ENCODE measurements around the gene CLDN9.

The CLDN9 gene

DNA sequence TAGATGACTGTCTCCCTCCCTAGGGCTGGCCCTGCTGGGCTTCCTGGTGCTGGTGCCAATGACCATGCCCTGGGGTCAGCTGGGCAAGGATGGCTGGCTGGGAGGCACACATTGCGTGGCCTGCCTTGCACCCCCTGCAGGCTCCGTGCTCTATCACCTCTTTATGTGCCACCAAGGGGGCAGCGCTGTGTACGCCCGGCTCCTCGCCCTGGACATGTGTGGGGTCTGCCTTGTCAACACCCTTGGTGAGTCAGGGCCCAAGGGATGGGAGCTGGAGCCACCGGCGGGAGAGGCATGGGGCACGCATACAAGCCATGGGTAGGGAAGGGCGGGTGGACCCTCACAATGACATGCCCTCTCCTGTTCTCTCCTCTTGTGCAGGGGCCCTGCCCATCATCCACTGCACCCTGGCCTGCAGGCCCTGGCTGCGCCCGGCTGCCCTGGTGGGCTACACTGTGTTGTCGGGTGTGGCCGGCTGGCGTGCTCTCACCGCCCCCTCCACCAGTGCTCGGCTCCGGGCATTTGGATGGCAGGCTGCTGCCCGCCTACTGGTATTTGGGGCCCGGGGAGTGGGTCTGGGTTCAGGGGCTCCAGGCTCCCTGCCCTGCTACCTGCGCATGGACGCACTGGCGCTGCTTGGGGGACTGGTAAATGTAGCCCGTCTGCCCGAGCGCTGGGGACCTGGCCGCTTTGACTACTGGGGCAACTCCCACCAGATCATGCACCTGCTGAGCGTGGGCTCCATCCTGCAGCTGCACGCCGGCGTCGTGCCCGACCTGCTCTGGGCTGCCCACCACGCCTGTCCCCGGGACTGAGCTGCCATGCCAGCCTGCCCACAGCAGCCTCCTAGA, 41.4 kb upstream of the CLDN9 start:
- TF ChIP-seq YY1 (IDR thresholded peaks at IDR 0.05; ENCODE audit: insufficient read depth, insufficient read length), result no peak
- TF ChIP-seq ZNF274 (IDR thresholded peaks at IDR 0.05; ENCODE audit: low read depth, low read length), result no peak
- TF ChIP-seq SUZ12 (IDR thresholded peaks at IDR 0.05; ENCODE audit: extremely low read depth, insufficient read depth, insufficient read length), result no peak
- Histone ChIP-seq H3K4me3 (ENCODE audit: insufficient read length, low read depth) (peak overlapping the region; percentile 98), H3K9ac (ENCODE audit: insufficient read length, low read depth) (peak overlapping the region; percentile 99), H3K4me1 (ENCODE audit: insufficient read depth, insufficient read length) (peaks cover 27% of the 10 kb centered on the region), H3K9me3 (ENCODE audit: insufficient read depth, low read length) (no peaks in the 10 kb centered on the region), H3K27me3 (ENCODE audit: insufficient read depth, insufficient read length) (no peaks in the 10 kb centered on the region), H3K36me3 (ENCODE audit: insufficient read depth, insufficient read length, low read length) (peaks cover 73% of the 10 kb centered on the region)
- no peak for DNase-seq (ENCODE audit: low read depth, low spot score)

DNA sequence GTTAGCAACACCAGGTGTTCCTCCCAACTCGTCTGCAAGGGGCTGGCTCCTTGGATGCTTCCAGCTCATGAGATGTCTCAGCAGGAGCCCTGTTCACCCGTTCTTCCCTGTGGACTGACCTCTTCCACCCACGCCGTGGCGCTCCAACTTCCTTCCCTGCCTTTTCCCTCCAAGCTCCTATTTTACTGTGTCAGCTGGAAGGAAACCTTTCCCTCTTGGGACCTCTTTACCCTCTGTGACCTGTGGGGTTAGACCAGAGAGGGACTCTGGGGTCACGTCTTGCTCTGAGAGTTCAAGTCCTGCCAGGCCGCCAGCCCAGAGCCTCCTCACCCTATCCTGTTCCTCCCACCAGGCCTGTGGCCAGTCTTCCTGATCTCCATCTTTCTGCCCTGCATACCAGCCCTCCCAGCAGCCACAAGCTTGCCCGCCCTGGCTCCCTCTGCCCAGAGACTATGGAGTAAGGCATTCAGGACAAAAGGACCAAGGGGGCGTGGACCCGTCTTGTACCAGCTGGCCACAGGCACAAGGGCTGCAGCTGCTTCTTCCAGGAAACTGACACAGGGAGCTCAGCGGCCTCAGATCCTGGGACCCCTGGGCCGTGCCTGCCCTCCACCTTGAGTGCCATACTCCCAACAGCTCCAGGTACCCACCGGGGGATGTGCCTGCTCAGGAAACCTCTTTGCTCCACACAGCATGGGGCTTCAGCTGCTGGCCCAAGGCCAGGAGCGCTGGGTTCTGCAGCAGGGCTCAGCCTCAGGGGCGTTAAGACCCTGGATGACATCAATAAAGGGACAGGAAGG, 40.5 kb upstream of the CLDN9 start:
- Histone ChIP-seq H3K36me3 (ENCODE audit: insufficient read depth, insufficient read length, low read length) (peaks cover 77% of the 10 kb centered on the region), H3K9ac (ENCODE audit: insufficient read length, low read depth) (no peak overlapping the region), H3K27me3 (ENCODE audit: insufficient read depth, insufficient read length) (no peaks in the 10 kb centered on the region), H3K4me3 (ENCODE audit: insufficient read length, low read depth) (no peak overlapping the region), H3K4me1 (ENCODE audit: insufficient read depth, insufficient read length) (peaks cover 27% of the 10 kb centered on the region), H3K9me3 (ENCODE audit: insufficient read depth, low read length) (no peaks in the 10 kb centered on the region)
- TF ChIP-seq YY1 (IDR thresholded peaks at IDR 0.05; ENCODE audit: insufficient read depth, insufficient read length) (no peak), ZNF274 (IDR thresholded peaks at IDR 0.05; ENCODE audit: low read depth, low read length) (no peak), SUZ12 (IDR thresholded peaks at IDR 0.05; ENCODE audit: extremely low read depth, insufficient read depth, insufficient read length) (no peak)
- no peak for DNase-seq (ENCODE audit: low read depth, low spot score)

DNA sequence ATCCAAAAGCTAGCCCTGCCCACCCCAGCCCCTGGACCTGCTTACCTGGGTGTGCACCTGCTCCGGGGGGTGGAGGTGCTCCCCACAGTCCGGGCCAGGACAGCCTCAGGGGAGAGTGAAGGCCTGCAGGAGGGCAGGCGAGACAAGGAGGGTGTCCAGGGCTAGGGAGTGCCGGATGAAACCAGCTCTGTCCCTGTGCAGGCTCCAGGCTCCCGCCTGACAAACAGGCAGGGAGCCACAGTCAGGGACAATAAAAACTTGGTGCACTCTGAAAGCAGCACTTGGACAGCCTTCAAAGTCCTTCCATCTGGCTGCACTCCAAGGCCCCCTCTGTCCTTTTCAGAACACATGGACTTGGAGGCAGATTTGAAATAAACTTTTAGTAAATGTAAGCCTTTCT, 39.6 kb upstream of the CLDN9 start:
- Histone ChIP-seq H3K27me3 (ENCODE audit: insufficient read depth, insufficient read length) (no peaks in the 10 kb centered on the region), H3K36me3 (ENCODE audit: insufficient read depth, insufficient read length, low read length) (peaks cover 77% of the 10 kb centered on the region), H3K9ac (ENCODE audit: insufficient read length, low read depth) (no peak overlapping the region), H3K9me3 (ENCODE audit: insufficient read depth, low read length) (no peaks in the 10 kb centered on the region), H3K4me3 (ENCODE audit: insufficient read length, low read depth) (no peak overlapping the region), H3K4me1 (ENCODE audit: insufficient read depth, insufficient read length) (peaks cover 27% of the 10 kb centered on the region)
- TF ChIP-seq ZNF274 (IDR thresholded peaks at IDR 0.05; ENCODE audit: low read depth, low read length) (no peak), YY1 (IDR thresholded peaks at IDR 0.05; ENCODE audit: insufficient read depth, insufficient read length) (no peak), SUZ12 (IDR thresholded peaks at IDR 0.05; ENCODE audit: extremely low read depth, insufficient read depth, insufficient read length) (no peak)
- DNase-seq (ENCODE audit: low read depth, low spot score), result no peak

DNA sequence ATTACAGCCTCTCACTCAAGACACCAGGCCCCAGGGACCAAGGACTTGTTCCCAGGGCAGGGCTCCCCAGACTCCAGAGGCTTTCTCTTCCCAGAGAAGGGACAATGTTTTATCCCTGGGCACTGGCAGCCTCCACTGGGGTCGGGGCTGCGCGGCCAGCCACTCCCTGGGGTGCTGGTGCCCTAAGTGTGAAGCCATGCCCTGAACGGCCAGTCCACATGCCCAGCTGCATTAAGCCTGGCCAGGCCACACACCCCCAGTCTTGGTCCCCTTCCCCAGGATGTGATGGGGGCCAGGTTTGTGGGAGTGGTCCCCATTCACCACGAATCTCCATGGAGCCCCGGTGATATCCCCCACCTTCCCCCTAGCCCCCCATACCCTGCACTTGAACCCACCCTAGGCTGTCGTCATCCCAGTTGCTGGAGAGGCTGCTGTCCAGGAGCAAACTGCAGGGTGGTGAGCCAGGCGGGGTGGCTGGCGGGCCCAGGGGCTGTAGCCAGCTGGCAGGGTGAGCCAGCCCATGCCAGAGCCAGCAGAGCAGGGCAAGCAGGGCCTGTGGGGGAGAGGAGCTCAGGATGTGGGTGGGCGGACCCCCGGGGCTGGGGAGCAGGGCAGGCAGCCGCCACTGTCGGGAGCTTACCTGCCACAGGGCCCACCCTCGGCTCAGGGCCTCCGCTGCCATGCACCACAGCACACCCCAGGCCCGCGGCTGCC, 39.0 kb upstream of the CLDN9 start:
- Histone ChIP-seq H3K27me3 (ENCODE audit: insufficient read depth, insufficient read length) (no peaks in the 10 kb centered on the region), H3K9ac (ENCODE audit: insufficient read length, low read depth) (peak overlapping the region; percentile 33), H3K36me3 (ENCODE audit: insufficient read depth, insufficient read length, low read length) (peaks cover 80% of the 10 kb centered on the region), H3K4me3 (ENCODE audit: insufficient read length, low read depth) (no peak overlapping the region), H3K9me3 (ENCODE audit: insufficient read depth, low read length) (no peaks in the 10 kb centered on the region), H3K4me1 (ENCODE audit: insufficient read depth, insufficient read length) (peaks cover 26% of the 10 kb centered on the region)
- DNase-seq (ENCODE audit: low read depth, low spot score), result no peak
- TF ChIP-seq ZNF274 (IDR thresholded peaks at IDR 0.05; ENCODE audit: low read depth, low read length) (no peak), YY1 (IDR thresholded peaks at IDR 0.05; ENCODE audit: insufficient read depth, insufficient read length) (no peak), SUZ12 (IDR thresholded peaks at IDR 0.05; ENCODE audit: extremely low read depth, insufficient read depth, insufficient read length) (no peak)

DNA sequence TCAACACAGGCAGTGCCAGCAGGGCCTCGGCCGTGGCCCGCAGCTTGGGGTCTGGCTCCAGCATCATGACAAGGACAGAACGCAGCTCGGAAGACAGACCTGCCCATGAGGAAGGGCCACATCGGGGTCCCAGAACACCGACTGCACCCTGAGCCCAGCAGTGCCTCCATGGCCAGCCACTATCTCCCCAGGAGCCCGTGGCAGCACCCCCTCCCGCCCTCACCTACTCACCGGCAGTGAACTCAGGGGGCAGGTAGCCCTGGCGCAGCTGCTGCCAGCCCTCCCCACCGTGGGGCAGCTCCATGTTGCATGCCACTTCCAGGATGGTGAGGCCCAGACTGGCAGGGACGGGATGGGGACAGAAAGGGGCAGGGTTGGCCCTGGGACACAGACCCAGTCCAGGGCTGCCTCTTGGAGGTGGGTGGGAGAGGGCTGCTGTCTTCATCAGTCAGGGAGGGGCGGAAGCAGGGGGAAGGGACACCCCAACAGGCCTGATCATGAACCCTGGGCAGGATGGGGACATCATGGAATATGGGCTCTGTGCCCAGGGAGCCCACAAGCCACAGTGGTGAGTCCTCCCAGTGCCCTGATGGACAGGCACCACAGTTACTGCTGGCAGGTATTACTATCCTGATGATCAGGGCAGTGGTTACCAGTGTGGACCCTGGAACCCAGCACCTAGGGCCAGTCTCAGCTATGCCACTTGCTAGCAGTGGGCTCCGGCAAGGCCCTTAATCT, 38.2 kb upstream of the CLDN9 start:
- H3K9ac ChIP-seq (ENCODE audit: insufficient read length, low read depth), result peak overlapping the region; percentile 39
- TF ChIP-seq ZNF274 (IDR thresholded peaks at IDR 0.05; ENCODE audit: low read depth, low read length) (no peak), SUZ12 (IDR thresholded peaks at IDR 0.05; ENCODE audit: extremely low read depth, insufficient read depth, insufficient read length) (no peak), YY1 (IDR thresholded peaks at IDR 0.05; ENCODE audit: insufficient read depth, insufficient read length) (no peak)
- peaks cover 87% of the 10 kb centered on the region for H3K36me3 ChIP-seq (ENCODE audit: insufficient read depth, insufficient read length, low read length)
- H3K4me3 ChIP-seq (ENCODE audit: insufficient read length, low read depth), result no peak overlapping the region
- peaks cover 26% of the 10 kb centered on the region for H3K4me1 ChIP-seq (ENCODE audit: insufficient read depth, insufficient read length)
- DNase-seq (ENCODE audit: low read depth, low spot score), result no peak
- H3K27me3 ChIP-seq (ENCODE audit: insufficient read depth, insufficient read length), result no peaks in the 10 kb centered on the region
- H3K9me3 ChIP-seq (ENCODE audit: insufficient read depth, low read length), result no peaks in the 10 kb centered on the region

DNA sequence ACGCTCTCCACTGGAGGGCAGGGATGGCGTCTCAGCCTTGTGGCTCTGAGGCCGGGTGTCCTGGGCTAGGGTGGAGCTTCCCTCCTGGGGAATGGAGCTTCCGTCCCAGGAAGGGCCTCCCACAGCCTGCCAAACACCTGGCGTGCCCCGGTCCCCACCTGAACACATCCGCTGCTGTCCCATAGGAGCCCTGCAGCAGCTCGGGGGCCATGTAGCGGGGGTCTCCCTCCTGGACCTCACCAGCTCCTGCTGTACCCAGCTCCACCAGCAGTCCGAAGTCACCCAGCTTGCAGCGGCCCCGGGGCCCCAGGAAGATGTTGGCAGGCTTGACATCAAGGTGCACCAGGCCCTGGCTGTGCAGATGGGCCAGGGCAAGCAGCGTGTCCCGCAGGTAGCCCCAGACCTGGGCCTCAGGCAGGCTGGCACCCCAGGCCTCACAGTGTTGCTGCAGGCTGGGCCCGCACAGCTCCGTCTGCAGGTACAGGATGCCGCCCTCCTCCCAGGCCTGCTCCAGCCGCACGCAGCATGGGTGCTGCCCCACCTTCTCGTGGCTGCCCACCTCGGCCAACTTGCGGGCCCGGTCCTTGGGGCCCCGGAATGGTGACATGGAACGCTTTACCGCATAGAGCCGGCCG, 37.4 kb upstream of the CLDN9 start:
- Histone ChIP-seq H3K9me3 (ENCODE audit: insufficient read depth, low read length) (no peaks in the 10 kb centered on the region), H3K4me1 (ENCODE audit: insufficient read depth, insufficient read length) (peaks cover 26% of the 10 kb centered on the region), H3K9ac (ENCODE audit: insufficient read length, low read depth) (no peak overlapping the region), H3K36me3 (ENCODE audit: insufficient read depth, insufficient read length, low read length) (peaks cover 88% of the 10 kb centered on the region), H3K27me3 (ENCODE audit: insufficient read depth, insufficient read length) (no peaks in the 10 kb centered on the region), H3K4me3 (ENCODE audit: insufficient read length, low read depth) (no peak overlapping the region)
- TF ChIP-seq ZNF274 (IDR thresholded peaks at IDR 0.05; ENCODE audit: low read depth, low read length), result no peak
- TF ChIP-seq YY1 (IDR thresholded peaks at IDR 0.05; ENCODE audit: insufficient read depth, insufficient read length), result no peak
- no peak for TF ChIP-seq SUZ12 (IDR thresholded peaks at IDR 0.05; ENCODE audit: extremely low read depth, insufficient read depth, insufficient read length)
- DNase-seq (ENCODE audit: low read depth, low spot score), result no peak
